Retinal pigment epithelial cell (primary cell): ENCODE data around the gene HDHD2.

Experiments
- DNase-seq: peaks from one replicate; pipeline ENCODE4 v3.0.0-alpha.2; 2010; ENCODE audit warnings: low read depth
- H3K4me3 ChIP-seq: 2 replicates; pipeline ENCODE4 v1.5.1; 2011; ENCODE audit warnings: mild to moderate bottlenecking, low read length, control low read depth, moderate library complexity
- TF ChIP-seq, protein P1 (sequence below): conservative IDR thresholded peaks from 2 replicates; pipeline ENCODE4 v1.5.1; 2011; ENCODE audit warnings: low read depth, low read length, control low read depth, inconsistent platforms

Gene HDHD2

DNA sequence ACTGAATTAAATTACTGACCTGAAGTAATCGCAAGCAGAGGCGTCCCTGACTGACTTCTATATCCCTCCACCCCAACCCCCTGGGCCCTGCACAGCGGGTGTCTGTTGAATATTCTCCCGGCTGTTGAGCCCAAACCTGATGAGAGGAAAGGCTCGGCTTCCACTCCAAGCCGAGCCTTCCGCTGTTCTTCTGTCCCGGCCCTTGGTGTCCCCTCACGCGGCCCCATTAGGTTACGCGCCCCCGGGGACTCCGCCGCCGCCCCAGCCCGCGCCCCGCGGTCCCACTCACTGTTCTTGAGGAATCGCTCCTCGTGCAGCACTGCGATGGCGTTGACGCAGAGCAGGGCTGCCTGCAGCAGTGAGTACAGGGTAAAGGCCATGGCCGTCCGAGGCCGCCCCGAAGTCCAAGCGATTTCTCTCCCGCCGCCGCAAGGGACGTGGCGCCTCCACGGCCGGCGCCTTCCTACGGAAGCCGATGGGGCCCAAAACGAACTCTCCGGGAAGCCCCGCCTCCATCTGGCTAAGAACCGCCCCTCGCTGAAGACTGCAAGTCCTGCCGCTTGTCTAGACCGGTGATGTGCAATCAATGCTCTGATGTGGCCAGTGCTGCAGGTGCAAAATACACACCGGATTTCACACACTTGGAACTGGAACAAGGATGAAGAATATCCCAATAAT lies 25.7 kb upstream of the HDHD2 start, which contains the start of gene IER3IP1:
Gene IER3IP1 (minus strand): TSS at position 467 of the 678 bp plus-strand sequence. CDS start 87 bp downstream, at position 380.
- TF ChIP-seq, protein P1, sequence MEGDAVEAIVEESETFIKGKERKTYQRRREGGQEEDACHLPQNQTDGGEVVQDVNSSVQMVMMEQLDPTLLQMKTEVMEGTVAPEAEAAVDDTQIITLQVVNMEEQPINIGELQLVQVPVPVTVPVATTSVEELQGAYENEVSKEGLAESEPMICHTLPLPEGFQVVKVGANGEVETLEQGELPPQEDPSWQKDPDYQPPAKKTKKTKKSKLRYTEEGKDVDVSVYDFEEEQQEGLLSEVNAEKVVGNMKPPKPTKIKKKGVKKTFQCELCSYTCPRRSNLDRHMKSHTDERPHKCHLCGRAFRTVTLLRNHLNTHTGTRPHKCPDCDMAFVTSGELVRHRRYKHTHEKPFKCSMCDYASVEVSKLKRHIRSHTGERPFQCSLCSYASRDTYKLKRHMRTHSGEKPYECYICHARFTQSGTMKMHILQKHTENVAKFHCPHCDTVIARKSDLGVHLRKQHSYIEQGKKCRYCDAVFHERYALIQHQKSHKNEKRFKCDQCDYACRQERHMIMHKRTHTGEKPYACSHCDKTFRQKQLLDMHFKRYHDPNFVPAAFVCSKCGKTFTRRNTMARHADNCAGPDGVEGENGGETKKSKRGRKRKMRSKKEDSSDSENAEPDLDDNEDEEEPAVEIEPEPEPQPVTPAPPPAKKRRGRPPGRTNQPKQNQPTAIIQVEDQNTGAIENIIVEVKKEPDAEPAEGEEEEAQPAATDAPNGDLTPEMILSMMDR, result peak; percentile 4
- peak within 1 kb of the TSS; percentile 91 for H3K4me3 ChIP-seq
- DNase-seq, result peak; percentile 57

DNA sequence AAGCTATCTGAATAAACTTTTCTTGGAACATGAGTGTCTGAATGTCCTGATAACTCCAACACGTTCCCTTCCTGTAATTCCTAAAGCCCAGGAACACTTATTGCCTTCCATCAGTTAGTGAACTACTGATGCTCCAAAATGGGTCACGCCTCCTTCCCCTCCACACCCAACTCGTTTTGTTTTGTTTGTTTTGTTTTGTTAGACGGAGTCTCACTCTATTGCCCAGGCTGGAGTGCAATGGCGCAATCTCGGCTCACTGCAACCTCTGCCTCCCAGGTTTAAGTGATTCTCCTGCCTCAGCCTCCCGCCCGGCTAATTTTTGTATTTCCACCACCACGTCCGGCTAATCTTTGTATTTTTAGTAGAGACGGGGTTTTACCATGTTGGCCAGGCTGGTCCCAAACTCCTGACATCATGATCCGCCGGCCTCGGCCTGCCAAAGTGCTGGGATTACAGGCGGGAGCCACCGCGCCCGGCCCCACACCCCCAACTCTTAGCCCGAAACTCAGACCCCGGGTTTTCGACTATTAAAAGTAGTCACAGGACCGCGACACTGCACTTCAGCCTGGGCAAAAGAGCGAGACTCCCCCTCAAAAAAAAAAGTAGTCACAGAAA lies 25.1 kb upstream of the HDHD2 start:
- TF ChIP-seq, protein P1, result no peak
- peak overlapping the region; percentile 91 for H3K4me3 ChIP-seq
- DNase-seq, result no peak

DNA sequence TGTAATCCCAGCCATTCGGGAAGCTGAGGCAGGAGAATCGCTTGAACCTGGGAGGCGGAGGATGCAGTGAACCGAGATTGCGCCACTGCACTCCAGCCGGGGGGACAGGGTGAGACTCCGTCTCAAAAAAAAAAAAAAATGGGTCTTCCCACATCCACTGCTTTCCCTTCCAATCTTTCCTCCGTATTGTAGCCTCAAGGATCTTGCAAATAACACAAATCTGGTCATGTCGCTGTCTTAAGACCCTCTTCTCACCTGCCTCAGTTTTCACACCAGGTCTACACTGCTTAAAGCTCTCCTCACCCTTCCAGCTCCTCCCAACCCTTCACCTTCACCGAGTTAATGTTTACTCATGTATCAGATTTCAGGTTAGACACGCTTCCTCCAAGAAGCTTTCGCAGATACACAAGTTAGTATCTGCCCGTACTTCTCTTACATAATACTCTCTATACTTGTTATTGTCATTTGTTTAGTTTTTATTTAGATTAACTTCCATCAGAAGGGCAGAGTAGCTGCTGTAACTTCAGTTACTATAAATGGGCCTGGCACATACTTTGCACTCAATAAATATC lies 24.3 kb upstream of the HDHD2 start:
- DNase-seq, result no peak
- TF ChIP-seq, protein P1, result no peak
- H3K4me3 ChIP-seq, result peak overlapping the region; percentile 91

DNA sequence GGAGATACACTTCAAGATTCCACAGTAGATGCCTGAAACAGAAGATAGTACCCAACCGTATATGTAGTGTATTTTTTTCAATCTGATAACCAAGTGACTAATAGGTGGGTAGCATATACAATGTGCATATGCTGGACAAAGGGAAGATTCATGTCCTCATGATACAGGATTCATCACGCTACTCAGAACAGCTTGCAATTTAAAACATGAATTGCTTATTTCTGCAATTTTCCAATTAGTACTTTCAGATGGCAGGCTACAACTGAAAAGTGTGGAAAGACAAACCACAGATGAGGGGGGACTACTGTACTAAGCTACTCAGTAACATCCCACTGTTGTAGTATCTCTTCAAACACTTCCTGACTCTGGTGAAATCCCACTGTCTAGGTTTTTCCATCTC lies 22.2 kb upstream of the HDHD2 start:
- DNase-seq, result no peak
- no peak overlapping the region for H3K4me3 ChIP-seq
- TF ChIP-seq, protein P1, result no peak

DNA sequence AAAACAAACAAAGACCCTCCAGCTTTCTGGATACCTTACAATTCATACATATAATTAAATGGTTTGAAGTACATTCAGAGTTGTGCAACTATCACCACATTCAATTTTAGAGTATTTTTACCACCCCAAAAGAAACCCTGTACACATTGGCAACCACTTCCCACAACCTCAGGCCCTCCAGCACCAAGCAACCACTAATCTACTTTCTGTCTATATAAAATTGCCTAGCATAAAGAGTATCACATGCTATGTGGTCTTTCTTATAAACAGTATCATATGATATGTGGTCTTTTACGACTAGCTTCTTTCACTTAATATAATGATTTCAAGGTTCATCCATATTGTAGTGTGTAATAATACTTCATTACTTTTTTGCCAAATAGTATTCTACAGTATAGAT lies 18.6 kb upstream of the HDHD2 start:
- TF ChIP-seq, protein P1, result no peak
- no peak for DNase-seq
- no peak overlapping the region for H3K4me3 ChIP-seq

DNA sequence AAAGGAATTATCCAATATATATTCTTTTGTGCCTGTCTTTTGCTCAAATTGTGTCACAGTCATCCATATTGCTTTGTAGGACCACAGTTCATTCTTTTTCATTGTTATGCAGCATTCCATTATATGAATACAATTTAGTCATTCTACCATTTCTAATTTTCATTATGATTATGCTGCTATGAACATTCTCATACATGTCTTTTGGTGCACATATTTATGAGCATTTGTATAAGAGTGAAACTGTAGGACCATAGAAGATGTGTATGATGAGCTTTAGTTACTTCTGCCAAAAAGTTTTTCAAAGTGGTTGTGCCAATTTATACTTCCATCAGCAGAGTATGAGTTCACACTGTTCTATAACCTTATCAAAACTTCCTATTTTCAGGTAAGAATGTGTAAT lies 18.2 kb upstream of the HDHD2 start:
- no peak for DNase-seq
- H3K4me3 ChIP-seq, result no peak overlapping the region
- TF ChIP-seq, protein P1, result no peak
